ENCODE results near the gene EGFL6.

DNA sequence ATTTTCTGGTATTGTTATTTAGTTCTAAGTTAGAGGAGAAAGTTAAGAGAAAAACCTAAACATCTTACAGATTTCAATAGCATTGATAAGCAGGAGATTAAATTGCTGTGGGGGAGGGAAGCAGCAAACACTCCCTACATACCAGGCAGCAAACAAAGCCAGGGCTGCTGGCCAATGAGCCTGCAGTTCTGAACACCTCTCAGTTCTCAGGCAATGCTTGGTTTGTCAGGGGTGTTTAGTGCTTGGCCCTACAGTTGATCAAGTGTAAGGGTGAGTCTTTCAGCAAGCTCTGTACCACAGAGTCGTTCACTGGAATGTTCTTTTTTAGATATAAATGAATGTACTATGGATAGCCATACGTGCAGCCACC, 38.6 kb downstream of the EGFL6 start:
- TF ChIP-seq, protein P1, sequence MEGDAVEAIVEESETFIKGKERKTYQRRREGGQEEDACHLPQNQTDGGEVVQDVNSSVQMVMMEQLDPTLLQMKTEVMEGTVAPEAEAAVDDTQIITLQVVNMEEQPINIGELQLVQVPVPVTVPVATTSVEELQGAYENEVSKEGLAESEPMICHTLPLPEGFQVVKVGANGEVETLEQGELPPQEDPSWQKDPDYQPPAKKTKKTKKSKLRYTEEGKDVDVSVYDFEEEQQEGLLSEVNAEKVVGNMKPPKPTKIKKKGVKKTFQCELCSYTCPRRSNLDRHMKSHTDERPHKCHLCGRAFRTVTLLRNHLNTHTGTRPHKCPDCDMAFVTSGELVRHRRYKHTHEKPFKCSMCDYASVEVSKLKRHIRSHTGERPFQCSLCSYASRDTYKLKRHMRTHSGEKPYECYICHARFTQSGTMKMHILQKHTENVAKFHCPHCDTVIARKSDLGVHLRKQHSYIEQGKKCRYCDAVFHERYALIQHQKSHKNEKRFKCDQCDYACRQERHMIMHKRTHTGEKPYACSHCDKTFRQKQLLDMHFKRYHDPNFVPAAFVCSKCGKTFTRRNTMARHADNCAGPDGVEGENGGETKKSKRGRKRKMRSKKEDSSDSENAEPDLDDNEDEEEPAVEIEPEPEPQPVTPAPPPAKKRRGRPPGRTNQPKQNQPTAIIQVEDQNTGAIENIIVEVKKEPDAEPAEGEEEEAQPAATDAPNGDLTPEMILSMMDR (IDR thresholded peaks at IDR 0.05; ENCODE audit: poor library complexity, severe bottlenecking) = no peak
- TF ChIP-seq EP300 (conservative IDR thresholded peaks at IDR 0.05; ENCODE audit: poor library complexity, severe bottlenecking) (no peak), POLR2AphosphoS5 (IDR thresholded peaks at IDR 0.05) (no peak), RAD21 (conservative IDR thresholded peaks at IDR 0.05) (no peak)
